Measurements from ENCODE around the gene ERBB4. TPM values are rescaled to one million over a fixed set of nuclear protein-coding genes. Genes with fewer than 3 reads are reported as not detected.

The ERBB4 gene
- total RNA-seq, 2 experiments from 2014 or later: not detected

GRCh38 chr2:212024040-212024439, 514.6 kb downstream of the ERBB4 start:
- H3K36me3 ChIP-seq (ENCODE audit: insufficient read depth, low read length): no peaks in the 10 kb centered on the region
- ChIA-PET POLR2A (interaction anchor here (0.7 to 1.4 kb wide), 3 partner anchors 11 to 120 kb away, joined by 3 to 6 read pairs (median 5); no protein-coding TSS in a partner anchor), CTCF (ENCODE audit: unreplicated experiment) (no interaction called here)
- no peaks in the 10 kb centered on the region for H4K20me1 ChIP-seq (ENCODE audit: insufficient read depth, low read length)
- no peak overlapping the region for H2AFZ ChIP-seq (ENCODE audit: low read length)
- no peak overlapping the region for H3K4me3 ChIP-seq (ENCODE audit: low read depth, low read length, poor library complexity, severe bottlenecking)
- no peak overlapping the region for H3K27ac ChIP-seq (ENCODE audit: low read depth, low read length, poor library complexity, severe bottlenecking)
- no peaks in the 10 kb centered on the region for H3K4me1 ChIP-seq (ENCODE audit: insufficient read depth, low read length, poor library complexity, severe bottlenecking)
- no peaks in the 10 kb centered on the region for H3K9me2 ChIP-seq (ENCODE audit: insufficient read depth, low read length)
- no peak overlapping the region for H3K4me2 ChIP-seq (ENCODE audit: low read length)
- TF ChIP-seq EZH2phosphoT487 (IDR thresholded peaks at IDR 0.05; ENCODE audit: borderline replicate concordance, low read depth, low read length) (no peak), CTCF (conservative IDR thresholded peaks at IDR 0.05; ENCODE audit: low read length) (no peak)
- BruUV-seq (replicated peaks): no TSS peak
- no peak for DNase-seq (ENCODE audit: low spot score)
- H3K9me3 ChIP-seq (ENCODE audit: low read length): no peaks in the 10 kb centered on the region
- intact Hi-C loops (cut with micrococcal nuclease; ENCODE audit: unreplicated experiment): no loop called here
- no peaks in the 10 kb centered on the region for H3K79me2 ChIP-seq (ENCODE audit: insufficient read depth, low read depth, low read length)

GRCh38 chr2:212022966-212023365, 515.6 kb downstream of the ERBB4 start:
- TF ChIP-seq EZH2phosphoT487 (IDR thresholded peaks at IDR 0.05; ENCODE audit: borderline replicate concordance, low read depth, low read length): no peak
- no peak for TF ChIP-seq CTCF (conservative IDR thresholded peaks at IDR 0.05; ENCODE audit: low read length)
- Histone ChIP-seq H3K79me2 (ENCODE audit: insufficient read depth, low read depth, low read length) (no peaks in the 10 kb centered on the region), H3K36me3 (ENCODE audit: insufficient read depth, low read length) (no peaks in the 10 kb centered on the region), H3K9me2 (ENCODE audit: insufficient read depth, low read length) (no peaks in the 10 kb centered on the region), H3K9me3 (ENCODE audit: low read length) (no peaks in the 10 kb centered on the region), H3K4me3 (ENCODE audit: low read depth, low read length, poor library complexity, severe bottlenecking) (no peak overlapping the region), H3K4me1 (ENCODE audit: insufficient read depth, low read length, poor library complexity, severe bottlenecking) (no peaks in the 10 kb centered on the region), H3K4me2 (ENCODE audit: low read length) (no peak overlapping the region), H2AFZ (ENCODE audit: low read length) (no peak overlapping the region), H3K27ac (ENCODE audit: low read depth, low read length, poor library complexity, severe bottlenecking) (no peak overlapping the region), H4K20me1 (ENCODE audit: insufficient read depth, low read length) (no peaks in the 10 kb centered on the region)
- POLR2A ChIA-PET: interaction anchor here (1.4 kb wide), 1 partner anchor 19 kb away, joined by 6 read pairs; no protein-coding TSS in a partner anchor
- no TSS peak for BruUV-seq (replicated peaks)
- CTCF ChIA-PET (ENCODE audit: unreplicated experiment): no interaction called here
- no peak for DNase-seq (ENCODE audit: low spot score)
- intact Hi-C loops (cut with micrococcal nuclease; ENCODE audit: unreplicated experiment): no loop called here

- no peak overlapping the region for H3K4me2 ChIP-seq (ENCODE audit: low read length)
- no TSS peak for BruUV-seq (replicated peaks)
- CTCF ChIA-PET (ENCODE audit: unreplicated experiment): no interaction called here
Observed at GRCh38 chr2:212021947-212022346, 516.7 kb downstream of the ERBB4 start.

More at GRCh38 chr2:212021947-212022346, 516.7 kb downstream of the ERBB4 start:
- Histone ChIP-seq H3K36me3 (ENCODE audit: insufficient read depth, low read length) (no peaks in the 10 kb centered on the region), H3K79me2 (ENCODE audit: insufficient read depth, low read depth, low read length) (no peaks in the 10 kb centered on the region), H3K9me2 (ENCODE audit: insufficient read depth, low read length) (no peaks in the 10 kb centered on the region), H3K4me3 (ENCODE audit: low read depth, low read length, poor library complexity, severe bottlenecking) (no peak overlapping the region), H3K4me1 (ENCODE audit: insufficient read depth, low read length, poor library complexity, severe bottlenecking) (no peaks in the 10 kb centered on the region), H3K9me3 (ENCODE audit: low read length) (no peaks in the 10 kb centered on the region), H2AFZ (ENCODE audit: low read length) (no peak overlapping the region), H4K20me1 (ENCODE audit: insufficient read depth, low read length) (no peaks in the 10 kb centered on the region), H3K27ac (ENCODE audit: low read depth, low read length, poor library complexity, severe bottlenecking) (no peak overlapping the region)
- DNase-seq (ENCODE audit: low spot score): no peak
- POLR2A ChIA-PET: interaction anchor here (0.6 kb wide), 1 partner anchor 647 kb away, joined by 4 read pairs; no protein-coding TSS in a partner anchor
- TF ChIP-seq EZH2phosphoT487 (IDR thresholded peaks at IDR 0.05; ENCODE audit: borderline replicate concordance, low read depth, low read length) (no peak), CTCF (conservative IDR thresholded peaks at IDR 0.05; ENCODE audit: low read length) (no peak)
- intact Hi-C loops (cut with micrococcal nuclease; ENCODE audit: unreplicated experiment): no loop called here
